WI38 (cell line): ENCODE measurements around the gene GSX2.

Experiments used
- H3K4me3 ChIP-seq: 2 replicates; pipeline ENCODE4 v1.5.1; 2011; ENCODE audit warnings: low read depth, mild to moderate bottlenecking, control low read depth, low read length
- TF ChIP-seq, protein P1 (sequence below): IDR thresholded peaks from 2 replicates; pipeline ENCODE4 v1.5.1; 2012; ENCODE audit warnings: low read depth, mild to moderate bottlenecking, control low read depth, low read length

GSX2 gene

DNA sequence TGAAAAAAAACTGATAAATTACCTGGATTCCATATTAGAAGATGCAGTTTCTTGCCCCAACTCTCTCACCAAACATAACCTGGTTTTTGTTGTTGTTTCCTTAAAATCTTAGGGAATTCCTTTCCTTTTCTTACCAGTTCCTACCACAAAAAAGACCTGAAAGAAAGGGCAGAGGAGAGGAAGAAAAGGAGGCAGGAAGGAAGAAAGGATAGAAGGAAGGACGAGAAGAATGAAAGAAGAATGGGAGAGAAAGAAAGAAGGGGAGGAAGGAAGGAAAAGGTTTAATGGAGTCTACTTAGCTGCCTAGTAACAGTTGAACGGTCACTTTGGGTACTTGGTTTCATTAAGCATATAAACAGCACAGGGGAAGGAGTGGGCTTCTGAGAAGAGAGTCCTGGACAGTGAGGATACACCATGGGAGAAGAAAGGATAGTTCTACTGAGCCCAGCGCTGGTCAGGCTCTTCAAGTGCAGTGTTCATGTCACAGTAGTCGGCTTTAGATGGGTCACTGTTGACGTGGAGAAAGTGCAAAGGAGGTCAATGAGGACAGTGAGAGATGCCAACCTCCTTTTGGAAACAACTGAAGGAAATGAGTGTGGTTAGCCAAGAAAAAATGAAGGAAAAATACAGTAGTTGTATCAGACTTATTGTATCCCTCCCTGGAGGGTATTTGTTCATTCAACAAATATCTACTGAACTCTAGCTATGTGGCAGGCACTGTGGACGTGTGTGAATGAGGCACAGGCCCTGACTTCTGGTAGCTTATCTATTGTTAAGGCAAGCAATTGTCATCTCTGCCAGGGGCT is 34.5 kb upstream of the GSX2 start:
- H3K4me3 ChIP-seq, result peak overlapping the region; percentile 99
- TF ChIP-seq, protein P1, sequence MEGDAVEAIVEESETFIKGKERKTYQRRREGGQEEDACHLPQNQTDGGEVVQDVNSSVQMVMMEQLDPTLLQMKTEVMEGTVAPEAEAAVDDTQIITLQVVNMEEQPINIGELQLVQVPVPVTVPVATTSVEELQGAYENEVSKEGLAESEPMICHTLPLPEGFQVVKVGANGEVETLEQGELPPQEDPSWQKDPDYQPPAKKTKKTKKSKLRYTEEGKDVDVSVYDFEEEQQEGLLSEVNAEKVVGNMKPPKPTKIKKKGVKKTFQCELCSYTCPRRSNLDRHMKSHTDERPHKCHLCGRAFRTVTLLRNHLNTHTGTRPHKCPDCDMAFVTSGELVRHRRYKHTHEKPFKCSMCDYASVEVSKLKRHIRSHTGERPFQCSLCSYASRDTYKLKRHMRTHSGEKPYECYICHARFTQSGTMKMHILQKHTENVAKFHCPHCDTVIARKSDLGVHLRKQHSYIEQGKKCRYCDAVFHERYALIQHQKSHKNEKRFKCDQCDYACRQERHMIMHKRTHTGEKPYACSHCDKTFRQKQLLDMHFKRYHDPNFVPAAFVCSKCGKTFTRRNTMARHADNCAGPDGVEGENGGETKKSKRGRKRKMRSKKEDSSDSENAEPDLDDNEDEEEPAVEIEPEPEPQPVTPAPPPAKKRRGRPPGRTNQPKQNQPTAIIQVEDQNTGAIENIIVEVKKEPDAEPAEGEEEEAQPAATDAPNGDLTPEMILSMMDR, result no peak

DNA sequence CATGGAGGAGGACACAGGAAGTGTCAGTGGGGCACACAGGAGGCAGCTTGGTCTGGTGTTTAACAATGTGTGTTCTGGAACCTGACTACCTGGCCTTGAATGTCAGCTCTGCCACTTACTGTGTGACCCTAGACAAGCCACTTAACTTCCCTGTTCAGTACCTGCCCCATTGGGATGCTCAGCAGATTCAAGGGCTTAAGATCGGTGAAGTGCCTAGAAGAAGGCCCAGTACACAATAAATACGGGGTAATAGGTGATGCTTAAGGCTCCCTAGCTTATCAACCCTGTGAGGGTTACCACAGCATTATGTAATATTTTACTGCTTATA is 33.9 kb upstream of the GSX2 start:
- TF ChIP-seq, protein P1, result no peak
- H3K4me3 ChIP-seq, result no peak overlapping the region

DNA sequence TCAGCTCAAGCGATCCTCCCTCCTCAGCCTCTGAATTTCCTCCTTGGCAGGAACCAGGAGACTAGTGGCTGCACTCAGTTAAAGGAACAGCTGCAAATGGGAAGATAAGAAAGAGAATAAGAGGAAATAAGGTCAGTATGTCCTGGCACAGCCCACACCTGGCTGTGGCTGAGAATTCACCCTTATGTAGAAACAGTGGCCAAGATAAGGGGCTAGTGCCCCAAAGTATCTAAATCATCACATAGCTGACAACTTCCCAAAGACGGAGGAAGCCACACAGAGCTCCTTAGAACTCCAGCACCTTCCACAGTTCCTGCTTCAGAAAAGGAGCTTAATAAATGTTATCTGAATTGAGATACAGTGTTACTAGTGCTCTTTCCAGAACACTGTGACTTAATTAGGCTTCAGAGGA is 33.2 kb upstream of the GSX2 start:
- no peak overlapping the region for H3K4me3 ChIP-seq
- TF ChIP-seq, protein P1, result no peak

DNA sequence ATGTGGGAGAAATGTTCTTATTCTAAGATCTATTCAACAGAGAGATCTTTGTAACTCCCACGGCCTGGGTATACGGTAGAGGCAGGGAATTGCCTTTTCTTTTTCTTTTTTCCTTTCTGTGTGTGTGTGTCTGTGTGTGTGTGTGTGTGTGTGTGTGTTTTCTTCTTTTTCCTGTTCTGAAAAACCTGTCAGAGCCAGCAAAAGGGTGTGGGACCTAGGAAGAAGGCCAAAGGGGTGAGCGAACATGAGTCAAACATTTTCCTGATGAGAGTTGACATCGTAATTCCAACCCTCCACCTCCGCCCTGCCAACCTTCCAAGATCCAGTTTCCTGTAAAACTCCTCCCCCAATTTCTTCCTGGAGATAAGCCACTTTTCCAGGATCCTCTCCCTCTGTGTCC is 32.8 kb upstream of the GSX2 start:
- TF ChIP-seq, protein P1, result no peak
- no peak overlapping the region for H3K4me3 ChIP-seq

DNA sequence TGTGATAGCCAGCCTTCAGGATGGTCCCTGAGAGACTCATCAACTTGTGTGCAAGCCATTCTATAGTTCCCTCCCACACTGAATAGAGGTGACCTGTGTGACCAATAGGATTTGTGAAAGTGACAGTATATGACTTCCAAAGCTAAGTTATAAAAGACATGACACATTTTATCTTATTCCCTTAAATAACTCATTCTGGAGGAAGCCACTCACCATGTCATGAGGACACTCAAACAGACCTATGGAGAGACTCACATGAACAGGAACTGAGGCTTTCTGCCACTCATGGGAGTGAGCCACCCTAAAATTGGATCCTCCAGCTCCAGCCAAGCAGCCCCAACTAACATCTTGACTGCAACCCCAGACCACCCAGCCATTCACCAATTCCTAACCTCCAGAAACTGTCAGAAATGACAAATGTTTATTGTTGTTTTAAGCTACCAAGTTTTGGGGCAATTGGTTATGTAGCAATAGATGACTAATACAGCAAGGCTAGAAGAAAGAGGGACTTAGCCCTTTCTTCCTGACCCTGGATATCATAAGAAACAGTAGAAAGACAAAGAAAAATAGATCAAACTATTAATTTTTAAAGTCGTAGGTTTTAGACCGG is 26.6 kb upstream of the GSX2 start:
- no peak overlapping the region for H3K4me3 ChIP-seq
- TF ChIP-seq, protein P1, result no peak

DNA sequence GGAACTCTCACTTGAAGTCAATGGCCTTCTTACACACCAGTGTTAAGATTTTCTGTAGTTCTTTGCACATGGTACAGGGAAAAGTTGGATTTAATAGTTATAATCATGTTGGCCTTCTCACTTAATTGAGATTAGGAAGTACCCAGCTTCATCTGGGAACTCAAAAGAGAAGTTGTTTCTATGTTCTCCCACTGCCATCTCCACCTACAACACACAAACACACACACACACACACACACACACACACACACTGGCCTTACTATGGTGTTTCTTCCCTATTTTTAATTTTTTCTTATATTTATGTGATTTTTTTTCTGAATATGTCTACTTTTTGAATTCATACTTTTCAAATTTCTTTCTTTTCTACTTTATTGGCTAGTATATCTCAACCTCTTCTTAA is 25.6 kb upstream of the GSX2 start:
- TF ChIP-seq, protein P1, result no peak
- H3K4me3 ChIP-seq, result no peak overlapping the region

DNA sequence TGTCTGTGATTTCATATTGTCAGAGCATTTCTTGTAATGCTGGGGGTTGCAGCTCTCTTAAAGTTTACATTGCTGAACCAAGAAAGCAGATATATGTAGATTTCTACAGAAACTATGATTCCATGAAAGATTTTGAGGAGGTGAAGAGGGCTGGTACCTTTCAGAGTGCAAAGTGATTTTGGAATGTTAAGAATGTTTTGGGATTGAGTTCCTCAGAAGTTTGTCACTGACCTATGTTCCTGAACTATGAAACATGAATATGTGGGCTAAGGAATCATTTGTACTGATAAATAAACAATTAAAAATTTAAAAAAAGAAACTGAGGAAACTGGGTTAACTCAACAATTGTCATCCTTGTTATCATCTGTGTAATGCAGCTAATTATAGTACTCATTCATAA is 23.3 kb upstream of the GSX2 start:
- H3K4me3 ChIP-seq, result no peak overlapping the region
- TF ChIP-seq, protein P1, result no peak
